ENCODE measurements around the gene DNAJB8.

Gene DNAJB8

GRCh38 chr3:128493570-128494366 is 27.1 kb upstream of the DNAJB8 start:
- DNase-seq: no peak

- peak; percentile 12 for DNase-seq
Measured at GRCh38 chr3:128492671-128493569, 26.2 kb upstream of the DNAJB8 start, which contains the start of gene GATA2. Gene GATA2 (minus strand): TSS chr3:128493201. CDS start chr3:128487031, 6,170 bp downstream.

- DNase-seq: no peak
Measured at GRCh38 chr3:128491941-128492670, 25.4 kb upstream of the DNAJB8 start.

- no peak for DNase-seq
Measured at GRCh38 chr3:128491691-128491940, 24.9 kb upstream of the DNAJB8 start.

GRCh38 chr3:128490915-128491690 is 24.4 kb upstream of the DNAJB8 start:
- DNase-seq: no peak

- DNase-seq: no peak
Measured at GRCh38 chr3:128490650-128490914, 23.9 kb upstream of the DNAJB8 start.

- DNase-seq: no peak
Measured at GRCh38 chr3:128489927-128490649, 23.4 kb upstream of the DNAJB8 start.

- DNase-seq: no peak
Measured at GRCh38 chr3:128489674-128489926, 22.9 kb upstream of the DNAJB8 start.

- DNase-seq: no peak
Measured at GRCh38 chr3:128488991-128489673, 22.4 kb upstream of the DNAJB8 start.

GRCh38 chr3:128488636-128488990 is 21.9 kb upstream of the DNAJB8 start:
- no peak for DNase-seq

GRCh38 chr3:128487813-128488635 is 21.3 kb upstream of the DNAJB8 start:
- DNase-seq: peak; percentile 44

GRCh38 chr3:128487538-128487812 is 20.8 kb upstream of the DNAJB8 start:
- no peak for DNase-seq

GRCh38 chr3:128486681-128487537 is 20.2 kb upstream of the DNAJB8 start:
- no peak for DNase-seq

GRCh38 chr3:128486205-128486628 is 19.5 kb upstream of the DNAJB8 start:
- no peak for DNase-seq

GRCh38 chr3:128485282-128486204 is 18.9 kb upstream of the DNAJB8 start:
- no peak for DNase-seq

GRCh38 chr3:128484404-128485281 is 18.0 kb upstream of the DNAJB8 start:
- DNase-seq: no peak

- DNase-seq: no peak
Measured at GRCh38 chr3:128483657-128484403, 17.1 kb upstream of the DNAJB8 start.

All from NCI-H1436 (cell line).